K562 treated with DMSO at 1 percent for 24 hours (cell line): ENCODE results near the gene CUL9. TPM values are rescaled to one million over a fixed set of nuclear protein-coding genes. Genes with fewer than 3 reads are reported as not detected.

Experiments used
- total RNA-seq: library from RNA; unstranded; fragments of 300-600 nt; gene quantifications from 2 replicates; pipeline ENCODE4 v1.2.3, GENCODE V29; 2022; ENCODE audit warnings: low read depth; ENCODE audit not compliant: insufficient read depth

The CUL9 gene
- total RNA-seq = 21.6 and 25.5 TPM in 2 replicates

DNA sequence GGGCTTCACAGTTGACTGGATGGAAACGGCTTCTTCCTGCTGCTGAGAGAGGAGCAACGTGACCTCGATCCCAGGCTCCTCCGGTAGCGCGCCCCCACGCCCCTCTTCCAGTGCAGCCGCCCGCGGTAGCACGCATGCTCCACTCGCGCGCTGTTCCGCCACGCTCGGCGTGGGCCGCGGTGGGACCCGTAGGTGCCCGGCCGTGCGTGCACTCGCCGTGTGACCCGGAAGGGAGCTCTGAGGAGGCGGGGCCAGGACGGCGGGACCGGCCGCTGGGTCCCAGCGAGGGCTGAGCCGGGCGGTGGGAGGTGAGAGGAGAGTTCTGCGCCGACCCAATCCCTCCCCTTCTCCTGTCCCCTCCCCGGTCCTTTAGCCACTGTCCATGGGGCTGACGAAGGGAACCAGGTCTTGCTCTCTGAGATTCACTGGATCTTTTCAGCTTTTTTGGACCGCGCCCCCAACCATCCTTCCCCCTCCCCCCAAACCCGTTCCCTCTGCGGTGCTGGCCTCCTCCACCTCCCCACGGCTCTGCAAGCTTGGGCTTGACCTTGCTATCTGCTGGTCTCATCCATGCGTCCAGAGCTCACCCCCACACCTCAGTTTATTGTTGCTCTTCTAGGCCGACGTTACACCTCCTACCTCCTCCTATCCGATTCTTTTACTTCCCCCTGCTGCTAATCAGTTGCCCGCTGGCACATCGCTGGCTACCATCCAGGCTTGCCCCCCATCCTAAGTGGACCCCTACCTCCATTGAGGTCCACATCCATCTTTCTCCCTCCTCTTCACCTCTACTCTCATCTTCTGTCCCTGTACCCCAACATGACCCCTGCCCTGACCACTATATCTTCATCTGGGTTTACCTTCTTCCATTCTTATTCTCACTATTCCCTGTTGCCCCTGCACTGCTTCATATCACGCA is at the start of gene CUL9:
Gene CUL9 (plus strand): TSS at position 255 of the 919 bp plus-strand sequence. CDS start 2,115 bp downstream, outside the sequence.

DNA sequence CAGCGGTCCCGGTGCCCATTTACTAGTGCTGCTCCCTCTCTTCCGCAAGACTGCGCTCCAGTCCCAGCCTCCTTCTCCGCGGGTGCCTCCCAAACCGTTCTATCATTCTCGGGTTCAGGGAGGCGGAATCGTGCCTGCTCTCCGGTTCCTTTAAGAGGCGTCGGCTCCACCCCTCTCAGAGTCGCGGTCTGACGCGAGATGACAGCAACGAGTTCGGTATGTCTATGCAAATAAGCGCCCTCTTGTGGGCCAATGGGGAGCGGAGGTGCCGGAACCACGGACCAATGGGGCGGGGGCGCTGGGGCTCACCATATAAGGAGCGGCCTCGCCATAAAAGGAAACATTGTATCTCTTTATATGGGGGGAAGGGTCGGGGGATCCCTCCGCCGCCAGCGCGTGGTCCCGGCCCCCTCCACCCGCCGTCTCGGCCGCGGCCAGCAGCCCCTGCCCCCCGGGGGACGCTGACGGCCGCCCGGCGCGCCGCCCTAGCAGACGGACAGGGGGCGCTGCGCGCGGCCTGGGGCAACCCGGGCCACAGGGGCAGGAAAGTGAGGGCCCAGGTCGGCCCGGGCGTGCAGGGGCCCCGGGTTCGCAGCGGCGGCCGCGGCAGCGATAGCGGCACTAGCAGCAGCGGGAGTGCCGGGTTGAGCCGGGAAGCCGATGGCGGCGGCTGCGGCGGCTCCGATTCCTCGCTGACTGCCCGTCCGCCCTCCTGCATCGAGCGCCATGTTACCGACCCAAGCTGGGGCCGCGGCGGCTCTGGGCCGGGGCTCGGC is 10.9 kb upstream of the CUL9 start, which contains the start of gene SRF:
Gene SRF (plus strand): TSS at position 339 of the 776 bp plus-strand sequence. CDS start 388 bp downstream, at position 727.

DNA sequence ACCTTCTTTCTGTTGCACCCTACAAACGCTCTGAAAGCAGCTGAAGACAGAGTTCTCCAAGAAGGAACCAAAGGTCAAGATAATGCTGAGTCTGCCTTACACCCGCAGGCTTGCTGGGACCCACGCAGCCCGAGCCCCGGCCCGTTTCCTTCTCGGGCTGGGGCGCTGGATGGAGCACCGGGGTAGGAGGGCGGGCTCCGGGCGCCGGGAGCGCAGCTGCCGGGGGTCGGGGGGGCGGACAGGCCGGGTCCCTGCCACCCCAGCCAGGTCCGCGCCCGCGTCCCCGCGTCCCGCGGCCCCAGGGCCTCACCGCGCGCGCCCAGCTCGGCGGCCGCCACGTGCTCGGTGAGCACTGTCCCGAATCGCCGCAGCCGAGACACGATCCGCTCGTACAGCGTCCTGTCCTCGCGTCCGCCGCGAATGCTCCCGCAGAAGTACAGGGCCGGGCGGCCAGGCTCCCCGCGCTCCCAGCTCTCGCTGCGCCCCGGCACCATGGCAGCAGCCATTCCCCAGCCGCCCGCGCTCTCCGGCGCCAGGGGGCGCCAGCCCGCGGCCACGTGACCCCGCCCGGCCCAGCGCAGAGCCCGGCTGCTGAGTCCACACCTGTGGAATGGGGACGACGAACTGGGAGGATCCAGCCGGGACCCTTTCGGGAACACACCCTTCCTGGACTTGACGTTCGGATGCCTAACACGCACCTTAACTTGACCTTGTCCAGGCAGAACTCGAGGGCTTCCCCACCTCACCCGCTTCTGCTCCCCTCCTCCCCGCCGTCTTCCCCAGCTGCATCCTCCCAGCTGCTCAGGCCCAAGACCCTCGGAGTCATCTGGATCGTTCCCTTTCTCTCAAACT is 47.2 kb downstream of the CUL9 start, which contains the start of gene DNPH1:
Gene DNPH1 (minus strand): TSS at position 531 of the 852 bp plus-strand sequence. CDS start 25 bp downstream, at position 506.

DNA sequence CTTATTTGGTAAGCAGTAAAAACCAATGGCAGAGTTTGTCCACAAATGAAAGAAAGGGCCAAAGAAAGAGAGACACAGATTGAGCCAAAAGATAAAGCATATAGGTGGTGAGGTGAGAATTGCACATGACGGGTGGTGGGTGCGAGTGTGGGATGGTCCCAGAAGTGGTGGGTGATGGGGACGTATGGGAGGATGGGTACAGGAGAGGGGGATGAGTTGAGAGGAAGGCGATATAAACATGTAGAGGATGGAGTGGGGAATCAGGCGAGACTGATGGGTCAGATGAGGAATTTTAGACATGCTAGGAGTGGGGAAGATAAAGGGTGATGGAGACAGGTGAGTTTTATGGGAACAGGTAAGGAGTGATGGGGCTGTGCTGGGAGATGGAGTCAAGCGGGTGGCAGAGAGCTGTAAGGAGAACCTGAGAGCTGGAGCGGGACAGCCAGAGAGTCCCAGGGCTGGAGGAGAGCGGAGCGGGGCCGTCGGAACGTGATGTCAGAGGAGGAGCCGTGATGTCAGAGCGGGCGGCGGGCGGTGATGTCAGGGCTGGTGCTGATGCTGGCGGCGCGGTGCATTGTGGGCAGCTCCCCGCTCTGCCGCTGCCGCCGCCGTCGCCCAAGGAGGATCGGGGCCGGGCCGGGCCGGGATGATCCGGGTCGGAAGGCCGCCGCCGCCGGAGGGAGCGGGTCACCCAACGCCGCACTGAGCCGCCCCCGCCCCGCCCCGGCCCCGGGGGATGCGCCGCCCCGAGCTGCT is 61.1 kb downstream of the CUL9 start, which contains the start of gene TTBK1:
Gene TTBK1 (plus strand): TSS at position 574 of the 756 bp plus-strand sequence. CDS start 3,180 bp downstream, outside the sequence.

Other genes starting within 250 kb of the CUL9 start
- not detected in 2 replicates for gene GNMT, start 221.4 kb upstream of the CUL9 start, total RNA-seq
- gene PEX6, start 203.0 kb upstream of the CUL9 start, total RNA-seq = 65.7 and 67.2 TPM in 2 replicates
- 59.4 and 61.1 TPM in 2 replicates for gene PPP2R5D, start 197.6 kb upstream of the CUL9 start, total RNA-seq
- gene MEA1, start 168.2 kb upstream of the CUL9 start, total RNA-seq = 111 and 113 TPM in 2 replicates
- 218 and 222 TPM in 2 replicates for gene KLHDC3, start 167.9 kb upstream of the CUL9 start, total RNA-seq
- gene RRP36, start 160.6 kb upstream of the CUL9 start, total RNA-seq = 101 and 112 TPM in 2 replicates
- 47.9 and 48.5 TPM in 2 replicates for gene CUL7, start 128.3 kb upstream of the CUL9 start, total RNA-seq
- 128 and 144 TPM in 2 replicates for gene MRPL2, start 122.8 kb upstream of the CUL9 start, total RNA-seq
- gene KLC4, start 122.6 kb upstream of the CUL9 start, total RNA-seq = 38.1 and 46.4 TPM in 2 replicates
- 15.6 TPM in 2 replicates for gene PTK7, start 105.9 kb upstream of the CUL9 start, total RNA-seq
- 39.2 and 40.6 TPM in 2 replicates for gene SRF, start 10.9 kb upstream of the CUL9 start, total RNA-seq
- 221 and 250 TPM in 2 replicates for gene DNPH1, start 47.3 kb downstream of the CUL9 start, total RNA-seq
- gene TTBK1, start 61.3 kb downstream of the CUL9 start, total RNA-seq = 0.05 TPM in 1 of 2 replicates, not detected in the other
- gene SLC22A7, start 116.1 kb downstream of the CUL9 start, total RNA-seq = not detected in 2 replicates
- gene CRIP3, start 126.6 kb downstream of the CUL9 start, total RNA-seq = 2.3 TPM in 1 of 2 replicates, not detected in the other
- gene ZNF318, start 187.5 kb downstream of the CUL9 start, total RNA-seq = 20.9 and 23.3 TPM in 2 replicates
- gene ABCC10, start 245.3 kb downstream of the CUL9 start, total RNA-seq = 30.5 and 32.8 TPM in 2 replicates